Parathyroid adenoma (tissue), 2 donors: ENCODE measurements around the gene CASTOR1.

Experiments used
- H2AFZ ChIP-seq: fragments of 300-600 bp; sonication (generic); one replicate; pipeline ENCODE4 v1.7.0; 2017; ENCODE audit warnings: antibody characterized with exemption, mild to moderate bottlenecking
- H3K27ac ChIP-seq: fragments of 300-600 bp; sonication (generic); one replicate; pipeline ENCODE4 v1.7.0; 2017
- H3K27me3 ChIP-seq: fragments of 300-600 bp; sonication (generic); one replicate; pipeline ENCODE4 v1.7.0; 2017; ENCODE audit warnings: low read length; ENCODE audit not compliant: control insufficient read depth, insufficient read depth
- H3K36me3 ChIP-seq: fragments of 300-600 bp; sonication (generic); one replicate; pipeline ENCODE4 v1.7.0; 2017; ENCODE audit warnings: low read length; ENCODE audit not compliant: control insufficient read depth, insufficient read depth
- H3K4me1 ChIP-seq: fragments of 300-600 bp; sonication (generic); one replicate; pipeline ENCODE4 v1.7.0; 2017; ENCODE audit warnings: control low read depth
- H3K4me2 ChIP-seq: fragments of 300-600 bp; sonication (generic); one replicate; pipeline ENCODE4 v1.7.0; 2017; ENCODE audit warnings: low read length
- H3K4me3 ChIP-seq: fragments of 300-600 bp; sonication (generic); one replicate; pipeline ENCODE4 v1.7.0; 2017; ENCODE audit warnings: low read depth, low read length
- H3K79me2 ChIP-seq: fragments of 300-600 bp; sonication (generic); one replicate; pipeline ENCODE4 v1.7.0; 2017; ENCODE audit warnings: control low read depth
- H3K9ac ChIP-seq: fragments of 300-600 bp; sonication (generic); one replicate; pipeline ENCODE4 v1.7.0; 2017; ENCODE audit warnings: mild to moderate bottlenecking
- H3K9me3 ChIP-seq: fragments of 300-600 bp; sonication (generic); one replicate; pipeline ENCODE4 v1.7.0; 2017; ENCODE audit warnings: low read length; ENCODE audit not compliant: control insufficient read depth
- TF ChIP-seq, protein P1 (sequence below): fragments of 300-600 bp; sonication (generic); IDR thresholded peaks from one replicate; pipeline ENCODE4 v1.7.0; 2017; ENCODE audit warnings: antibody characterized with exemption, mild to moderate bottlenecking
- donor health status: primary hyperparathyroidism.

CASTOR1 gene

DNA sequence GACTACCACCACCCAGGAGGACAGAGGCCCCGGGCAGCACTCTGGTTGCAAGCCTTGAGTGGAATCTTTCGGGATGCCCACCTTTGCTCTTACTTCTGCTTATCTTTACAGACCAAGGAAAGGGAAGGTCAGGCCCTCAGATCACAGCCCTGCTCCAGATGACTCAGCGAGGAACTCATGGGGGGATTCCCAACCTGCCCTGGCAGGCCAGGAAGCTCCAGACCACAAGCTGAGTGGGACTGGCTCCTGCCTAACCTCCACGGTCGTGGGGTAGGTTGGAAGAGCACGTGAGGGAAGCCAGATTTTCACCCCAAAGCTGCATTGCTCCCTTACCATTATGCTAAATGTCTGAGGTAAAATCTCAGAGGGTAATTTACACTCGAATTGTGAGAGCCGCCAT lies 25.6 kb upstream of the CASTOR1 start:
- TF ChIP-seq, protein P1, sequence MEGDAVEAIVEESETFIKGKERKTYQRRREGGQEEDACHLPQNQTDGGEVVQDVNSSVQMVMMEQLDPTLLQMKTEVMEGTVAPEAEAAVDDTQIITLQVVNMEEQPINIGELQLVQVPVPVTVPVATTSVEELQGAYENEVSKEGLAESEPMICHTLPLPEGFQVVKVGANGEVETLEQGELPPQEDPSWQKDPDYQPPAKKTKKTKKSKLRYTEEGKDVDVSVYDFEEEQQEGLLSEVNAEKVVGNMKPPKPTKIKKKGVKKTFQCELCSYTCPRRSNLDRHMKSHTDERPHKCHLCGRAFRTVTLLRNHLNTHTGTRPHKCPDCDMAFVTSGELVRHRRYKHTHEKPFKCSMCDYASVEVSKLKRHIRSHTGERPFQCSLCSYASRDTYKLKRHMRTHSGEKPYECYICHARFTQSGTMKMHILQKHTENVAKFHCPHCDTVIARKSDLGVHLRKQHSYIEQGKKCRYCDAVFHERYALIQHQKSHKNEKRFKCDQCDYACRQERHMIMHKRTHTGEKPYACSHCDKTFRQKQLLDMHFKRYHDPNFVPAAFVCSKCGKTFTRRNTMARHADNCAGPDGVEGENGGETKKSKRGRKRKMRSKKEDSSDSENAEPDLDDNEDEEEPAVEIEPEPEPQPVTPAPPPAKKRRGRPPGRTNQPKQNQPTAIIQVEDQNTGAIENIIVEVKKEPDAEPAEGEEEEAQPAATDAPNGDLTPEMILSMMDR = no peak
- no peak overlapping the region for H3K27ac ChIP-seq

DNA sequence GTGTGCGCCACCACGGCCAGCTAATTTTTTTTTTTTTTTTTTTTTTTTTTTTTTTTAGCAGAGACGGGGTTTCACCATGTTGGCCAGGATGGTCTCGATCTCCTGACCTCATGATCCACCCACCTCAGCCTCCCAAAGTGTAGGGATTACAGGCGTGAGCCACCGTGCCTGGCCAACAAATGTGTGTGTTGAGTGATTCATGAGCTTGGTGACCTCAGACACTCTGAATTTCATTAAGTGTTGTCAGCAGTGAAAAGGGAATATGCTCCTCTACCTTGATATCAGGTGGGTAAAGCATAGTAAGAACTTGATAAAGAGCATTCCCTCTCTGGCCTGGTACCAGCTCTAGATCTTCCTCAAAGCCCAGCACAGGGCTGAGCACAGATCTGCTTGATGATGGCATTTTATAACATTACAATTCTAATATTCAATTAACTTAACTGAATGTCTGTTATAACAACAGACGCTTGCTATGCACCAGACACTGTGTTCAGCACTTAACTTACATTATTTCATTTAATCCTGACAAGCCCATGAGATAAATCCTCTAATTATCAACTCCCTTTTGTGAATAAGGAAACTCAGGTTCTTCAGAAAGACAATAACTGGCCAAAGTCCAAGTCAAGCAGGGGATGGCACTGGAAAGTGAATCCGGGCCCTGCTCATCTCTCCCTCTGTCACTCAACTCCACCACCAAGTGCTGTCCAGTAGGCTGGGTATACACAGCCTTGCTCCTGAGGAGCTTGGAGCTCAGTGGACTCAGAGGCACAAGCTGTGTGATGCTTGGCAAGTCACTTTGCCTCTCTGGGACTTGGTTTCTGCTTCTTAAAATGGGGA lies 24.4 kb upstream of the CASTOR1 start:
- H3K27ac ChIP-seq = peak overlapping the region; percentile 32
- no peak overlapping the region for H3K9ac ChIP-seq
- TF ChIP-seq, protein P1 = no peak
- no peaks in the 10 kb centered on the region for H3K9me3 ChIP-seq
- H3K27me3 ChIP-seq = no peaks in the 10 kb centered on the region
- H3K36me3 ChIP-seq = no peaks in the 10 kb centered on the region
- no peak overlapping the region for H2AFZ ChIP-seq
- H3K4me1 ChIP-seq = peaks cover 43% of the 10 kb centered on the region
- no peak overlapping the region for H3K4me2 ChIP-seq
- no peak overlapping the region for H3K4me3 ChIP-seq
- H3K79me2 ChIP-seq = peaks cover 28% of the 10 kb centered on the region

More for the DNA sequence above, 25.6 kb upstream of the CASTOR1 start:
- H3K79me2 ChIP-seq = peaks cover 21% of the 10 kb centered on the region
- no peaks in the 10 kb centered on the region for H3K9me3 ChIP-seq
- no peak overlapping the region for H3K9ac ChIP-seq
- H3K4me2 ChIP-seq = no peak overlapping the region
- H3K4me1 ChIP-seq = peaks cover 42% of the 10 kb centered on the region
- no peaks in the 10 kb centered on the region for H3K36me3 ChIP-seq
- no peaks in the 10 kb centered on the region for H3K27me3 ChIP-seq
- H2AFZ ChIP-seq = no peak overlapping the region
- no peak overlapping the region for H3K4me3 ChIP-seq

DNA sequence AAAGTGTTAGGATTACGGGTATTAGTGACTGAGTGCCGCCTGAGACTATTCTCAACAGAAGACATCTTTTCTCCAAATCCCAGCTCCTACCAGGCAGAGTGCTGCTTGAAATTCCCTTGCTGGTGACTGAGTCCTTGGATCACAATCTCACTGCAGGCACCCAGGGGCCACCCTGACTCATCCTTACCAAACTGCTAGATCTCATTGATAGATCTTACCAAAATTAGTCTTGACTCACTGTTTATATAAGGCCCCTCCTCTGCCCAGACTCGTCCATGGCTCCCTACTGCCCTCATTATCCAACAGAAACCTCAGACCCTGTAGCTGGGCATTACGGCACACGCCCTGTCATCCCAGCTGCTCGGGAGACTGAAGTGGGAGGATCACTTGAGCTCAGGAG lies 22.7 kb upstream of the CASTOR1 start:
- H3K4me1 ChIP-seq = peaks cover 52% of the 10 kb centered on the region
- H2AFZ ChIP-seq = no peak overlapping the region
- H3K4me3 ChIP-seq = no peak overlapping the region
- TF ChIP-seq, protein P1 = no peak
- H3K27me3 ChIP-seq = no peaks in the 10 kb centered on the region
- no peak overlapping the region for H3K9ac ChIP-seq
- H3K4me2 ChIP-seq = no peak overlapping the region
- peak overlapping the region; percentile 78 for H3K27ac ChIP-seq
- peaks cover 30% of the 10 kb centered on the region for H3K79me2 ChIP-seq
- H3K9me3 ChIP-seq = no peaks in the 10 kb centered on the region
- H3K36me3 ChIP-seq = no peaks in the 10 kb centered on the region

- H3K79me2 ChIP-seq = peaks cover 31% of the 10 kb centered on the region
- H3K9ac ChIP-seq = peak overlapping the region; percentile 6
- TF ChIP-seq, protein P1 = no peak
- H3K36me3 ChIP-seq = no peaks in the 10 kb centered on the region
- H3K4me2 ChIP-seq = peak overlapping the region; percentile 76
- peak overlapping the region; percentile 27 for H3K4me3 ChIP-seq
- H3K27ac ChIP-seq = peak overlapping the region; percentile 78
- no peaks in the 10 kb centered on the region for H3K9me3 ChIP-seq
- no peak overlapping the region for H2AFZ ChIP-seq
- H3K4me1 ChIP-seq = peaks cover 61% of the 10 kb centered on the region
- H3K27me3 ChIP-seq = no peaks in the 10 kb centered on the region
Measured at GRCh38 chr22:30310881-30311771, 21.8 kb upstream of the CASTOR1 start.
